Measurements from ENCODE around the gene NUDT7. TPM values are rescaled to one million over a fixed set of nuclear protein-coding genes. Genes with fewer than 3 reads are reported as not detected.

NUDT7 gene
- total RNA-seq, 1 donor from 2014 or later = 5.7 TPM

- Histone ChIP-seq H3K9me3 (ENCODE audit: control insufficient read depth in 3 of 3, low read length in 3 of 3) (no peaks in the 10 kb centered on the region), H3K27me3 (ENCODE audit: control insufficient read depth in 3 of 3, insufficient read depth in 3 of 3, low read length in 3 of 3) (peaks cover 0 to 2% (median 0%) of the 10 kb centered on the region in 3 donors), H3K36me3 (ENCODE audit: control insufficient read depth in 3 of 3, insufficient read depth in 3 of 3, low read length in 3 of 3) (peaks cover 0 to 4% (median 2%) of the 10 kb centered on the region in 3 donors), H3K4me3 (ENCODE audit: low read length in 3 of 3) (no peak overlapping the region), H3K9ac (ENCODE audit: low read depth in 1 of 3, low read length in 3 of 3) (no peak overlapping the region), H3K27ac (ENCODE audit: low read depth, low read length) (no peak overlapping the region), H3K4me1 (ENCODE audit: control insufficient read depth in 3 of 3, insufficient read depth in 3 of 3, low read length in 3 of 3) (no peaks in the 10 kb centered on the region)
Observed at GRCh38 chr16:77745972-77746371, 23.7 kb downstream of the NUDT7 start.

GRCh38 chr16:77748421-77749005 is 26.2 kb downstream of the NUDT7 start:
- Histone ChIP-seq H3K36me3 (ENCODE audit: control insufficient read depth in 3 of 3, insufficient read depth in 3 of 3, low read length in 3 of 3) (no peaks in the 10 kb centered on the region), H3K4me3 (ENCODE audit: low read length in 3 of 3) (no peak overlapping the region), H3K9ac (ENCODE audit: low read depth in 1 of 3, low read length in 3 of 3) (no peak overlapping the region), H3K27me3 (ENCODE audit: control insufficient read depth in 3 of 3, insufficient read depth in 3 of 3, low read length in 3 of 3) (peaks cover 0 to 2% (median 0%) of the 10 kb centered on the region in 3 donors), H3K4me1 (ENCODE audit: control insufficient read depth in 3 of 3, insufficient read depth in 3 of 3, low read length in 3 of 3) (no peaks in the 10 kb centered on the region), H3K9me3 (ENCODE audit: control insufficient read depth in 3 of 3, low read length in 3 of 3) (no peaks in the 10 kb centered on the region), H3K27ac (ENCODE audit: low read depth, low read length) (no peak overlapping the region)

GRCh38 chr16:77749415-77749814 is 27.1 kb downstream of the NUDT7 start:
- Histone ChIP-seq H3K27me3 (ENCODE audit: control insufficient read depth in 3 of 3, insufficient read depth in 3 of 3, low read length in 3 of 3) (peaks cover 0 to 2% (median 0%) of the 10 kb centered on the region in 3 donors), H3K9me3 (ENCODE audit: control insufficient read depth in 3 of 3, low read length in 3 of 3) (no peaks in the 10 kb centered on the region), H3K27ac (ENCODE audit: low read depth, low read length) (no peak overlapping the region), H3K4me3 (ENCODE audit: low read length in 3 of 3) (no peak overlapping the region), H3K4me1 (ENCODE audit: control insufficient read depth in 3 of 3, insufficient read depth in 3 of 3, low read length in 3 of 3) (no peaks in the 10 kb centered on the region), H3K36me3 (ENCODE audit: control insufficient read depth in 3 of 3, insufficient read depth in 3 of 3, low read length in 3 of 3) (no peaks in the 10 kb centered on the region), H3K9ac (ENCODE audit: low read depth in 1 of 3, low read length in 3 of 3) (no peak overlapping the region)

GRCh38 chr16:77758046-77758445 is 35.7 kb downstream of the NUDT7 start:
- Histone ChIP-seq H3K4me1 (ENCODE audit: control insufficient read depth in 3 of 3, insufficient read depth in 3 of 3, low read length in 3 of 3) (no peaks in the 10 kb centered on the region), H3K4me3 (ENCODE audit: low read length in 3 of 3) (no peak overlapping the region), H3K36me3 (ENCODE audit: control insufficient read depth in 3 of 3, insufficient read depth in 3 of 3, low read length in 3 of 3) (no peaks in the 10 kb centered on the region), H3K27ac (ENCODE audit: low read depth, low read length) (no peak overlapping the region), H3K9ac (ENCODE audit: low read depth in 1 of 3, low read length in 3 of 3) (no peak overlapping the region), H3K27me3 (ENCODE audit: control insufficient read depth in 3 of 3, insufficient read depth in 3 of 3, low read length in 3 of 3) (no peaks in the 10 kb centered on the region), H3K9me3 (ENCODE audit: control insufficient read depth in 3 of 3, low read length in 3 of 3) (no peaks in the 10 kb centered on the region)

- H3K4me1 ChIP-seq (ENCODE audit: control insufficient read depth in 3 of 3, insufficient read depth in 3 of 3, low read length in 3 of 3) = no peaks in the 10 kb centered on the region
- no peak overlapping the region for H3K27ac ChIP-seq (ENCODE audit: low read depth, low read length)
- H3K9me3 ChIP-seq (ENCODE audit: control insufficient read depth in 3 of 3, low read length in 3 of 3) = no peaks in the 10 kb centered on the region
- H3K9ac ChIP-seq (ENCODE audit: low read depth in 1 of 3, low read length in 3 of 3) = no peak overlapping the region
- no peaks in the 10 kb centered on the region for H3K27me3 ChIP-seq (ENCODE audit: control insufficient read depth in 3 of 3, insufficient read depth in 3 of 3, low read length in 3 of 3)
- no peaks in the 10 kb centered on the region for H3K36me3 ChIP-seq (ENCODE audit: control insufficient read depth in 3 of 3, insufficient read depth in 3 of 3, low read length in 3 of 3)
- no peak overlapping the region for H3K4me3 ChIP-seq (ENCODE audit: low read length in 3 of 3)
Observed at GRCh38 chr16:77758508-77758907, 36.2 kb downstream of the NUDT7 start.

GRCh38 chr16:77759201-77759600 is 36.9 kb downstream of the NUDT7 start:
- Histone ChIP-seq H3K36me3 (ENCODE audit: control insufficient read depth in 3 of 3, insufficient read depth in 3 of 3, low read length in 3 of 3) (no peaks in the 10 kb centered on the region), H3K9ac (ENCODE audit: low read depth in 1 of 3, low read length in 3 of 3) (no peak overlapping the region), H3K4me1 (ENCODE audit: control insufficient read depth in 3 of 3, insufficient read depth in 3 of 3, low read length in 3 of 3) (peaks cover 0 to 3% (median 0%) of the 10 kb centered on the region in 3 donors), H3K27me3 (ENCODE audit: control insufficient read depth in 3 of 3, insufficient read depth in 3 of 3, low read length in 3 of 3) (no peaks in the 10 kb centered on the region), H3K27ac (ENCODE audit: low read depth, low read length) (no peak overlapping the region), H3K4me3 (ENCODE audit: low read length in 3 of 3) (no peak overlapping the region), H3K9me3 (ENCODE audit: control insufficient read depth in 3 of 3, low read length in 3 of 3) (no peaks in the 10 kb centered on the region)

GRCh38 chr16:77759821-77760220 is 37.5 kb downstream of the NUDT7 start:
- Histone ChIP-seq H3K9ac (ENCODE audit: low read depth in 1 of 3, low read length in 3 of 3) (no peak overlapping the region), H3K27ac (ENCODE audit: low read depth, low read length) (no peak overlapping the region), H3K4me3 (ENCODE audit: low read length in 3 of 3) (no peak overlapping the region), H3K36me3 (ENCODE audit: control insufficient read depth in 3 of 3, insufficient read depth in 3 of 3, low read length in 3 of 3) (no peaks in the 10 kb centered on the region), H3K9me3 (ENCODE audit: control insufficient read depth in 3 of 3, low read length in 3 of 3) (no peaks in the 10 kb centered on the region), H3K4me1 (ENCODE audit: control insufficient read depth in 3 of 3, insufficient read depth in 3 of 3, low read length in 3 of 3) (peaks cover 0 to 3% (median 0%) of the 10 kb centered on the region in 3 donors), H3K27me3 (ENCODE audit: control insufficient read depth in 3 of 3, insufficient read depth in 3 of 3, low read length in 3 of 3) (no peaks in the 10 kb centered on the region)

- Histone ChIP-seq H3K9me3 (ENCODE audit: control insufficient read depth in 3 of 3, low read length in 3 of 3) (no peaks in the 10 kb centered on the region), H3K4me1 (ENCODE audit: control insufficient read depth in 3 of 3, insufficient read depth in 3 of 3, low read length in 3 of 3) (peaks cover 0 to 3% (median 0%) of the 10 kb centered on the region in 3 donors), H3K9ac (ENCODE audit: low read depth in 1 of 3, low read length in 3 of 3) (no peak overlapping the region), H3K4me3 (ENCODE audit: low read length in 3 of 3) (no peak overlapping the region), H3K27ac (ENCODE audit: low read depth, low read length) (no peak overlapping the region), H3K27me3 (ENCODE audit: control insufficient read depth in 3 of 3, insufficient read depth in 3 of 3, low read length in 3 of 3) (no peaks in the 10 kb centered on the region), H3K36me3 (ENCODE audit: control insufficient read depth in 3 of 3, insufficient read depth in 3 of 3, low read length in 3 of 3) (no peaks in the 10 kb centered on the region)
Observed at GRCh38 chr16:77760800-77761199, 38.5 kb downstream of the NUDT7 start.

- Histone ChIP-seq H3K27me3 (ENCODE audit: control insufficient read depth in 3 of 3, insufficient read depth in 3 of 3, low read length in 3 of 3) (no peaks in the 10 kb centered on the region), H3K4me3 (ENCODE audit: low read length in 3 of 3) (no peak overlapping the region), H3K36me3 (ENCODE audit: control insufficient read depth in 3 of 3, insufficient read depth in 3 of 3, low read length in 3 of 3) (no peaks in the 10 kb centered on the region), H3K27ac (ENCODE audit: low read depth, low read length) (no peak overlapping the region), H3K4me1 (ENCODE audit: control insufficient read depth in 3 of 3, insufficient read depth in 3 of 3, low read length in 3 of 3) (peaks cover 0 to 3% (median 0%) of the 10 kb centered on the region in 3 donors), H3K9ac (ENCODE audit: low read depth in 1 of 3, low read length in 3 of 3) (no peak overlapping the region), H3K9me3 (ENCODE audit: control insufficient read depth in 3 of 3, low read length in 3 of 3) (no peaks in the 10 kb centered on the region)
Observed at GRCh38 chr16:77761204-77761603, 38.9 kb downstream of the NUDT7 start.

- Histone ChIP-seq H3K36me3 (ENCODE audit: control insufficient read depth in 3 of 3, insufficient read depth in 3 of 3, low read length in 3 of 3) (no peaks in the 10 kb centered on the region), H3K4me1 (ENCODE audit: control insufficient read depth in 3 of 3, insufficient read depth in 3 of 3, low read length in 3 of 3) (peaks cover 0 to 3% (median 0%) of the 10 kb centered on the region in 3 donors), H3K9ac (ENCODE audit: low read depth in 1 of 3, low read length in 3 of 3) (no peak overlapping the region), H3K4me3 (ENCODE audit: low read length in 3 of 3) (no peak overlapping the region), H3K27me3 (ENCODE audit: control insufficient read depth in 3 of 3, insufficient read depth in 3 of 3, low read length in 3 of 3) (no peaks in the 10 kb centered on the region), H3K9me3 (ENCODE audit: control insufficient read depth in 3 of 3, low read length in 3 of 3) (no peaks in the 10 kb centered on the region), H3K27ac (ENCODE audit: low read depth, low read length) (no peak overlapping the region)
Observed at GRCh38 chr16:77762262-77762661, 39.9 kb downstream of the NUDT7 start.
